GM04503 (cell line): ENCODE data around the gene LIN7C.

ENCODE experiments used
- DNase-seq: peaks from one replicate; pipeline ENCODE4 v3.0.0-alpha.2; 2012; ENCODE audit warnings: low read depth

Gene LIN7C

DNA sequence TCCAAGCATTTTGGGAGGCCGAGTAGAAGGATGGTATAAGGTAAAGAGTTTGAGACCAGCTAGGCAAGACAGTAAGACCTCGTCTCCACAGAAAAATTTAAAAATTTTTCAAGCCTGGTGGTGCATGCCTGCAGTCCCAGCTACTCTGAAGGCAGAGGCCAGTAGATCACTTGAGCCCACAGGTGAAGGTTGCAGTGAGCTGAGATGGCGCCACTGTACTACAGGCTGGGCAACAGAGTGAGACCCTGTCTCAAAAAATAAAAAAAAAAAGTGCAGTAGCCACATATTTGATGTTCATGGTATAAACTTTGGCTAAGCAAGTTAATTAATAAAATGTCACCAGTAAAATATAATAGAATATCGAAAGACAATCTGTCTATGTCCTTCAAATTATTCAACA, 60.9 kb downstream of the LIN7C start:
- DNase-seq, result no peak

GRCh38 chr11:27444801-27445215, 61.8 kb downstream of the LIN7C start:
- DNase-seq, result no peak
